HG03039 (cell line): ENCODE data around the gene TDRKH.

ENCODE experiments used
- ATAC-seq: cut with Tn5 transposase; IDR thresholded peaks from one replicate; pipeline ENCODE4 v1.9.1; 2021; ENCODE audit warnings: mild to moderate bottlenecking, moderate library complexity; ENCODE audit not compliant: unreplicated experiment

The TDRKH gene, protein sequence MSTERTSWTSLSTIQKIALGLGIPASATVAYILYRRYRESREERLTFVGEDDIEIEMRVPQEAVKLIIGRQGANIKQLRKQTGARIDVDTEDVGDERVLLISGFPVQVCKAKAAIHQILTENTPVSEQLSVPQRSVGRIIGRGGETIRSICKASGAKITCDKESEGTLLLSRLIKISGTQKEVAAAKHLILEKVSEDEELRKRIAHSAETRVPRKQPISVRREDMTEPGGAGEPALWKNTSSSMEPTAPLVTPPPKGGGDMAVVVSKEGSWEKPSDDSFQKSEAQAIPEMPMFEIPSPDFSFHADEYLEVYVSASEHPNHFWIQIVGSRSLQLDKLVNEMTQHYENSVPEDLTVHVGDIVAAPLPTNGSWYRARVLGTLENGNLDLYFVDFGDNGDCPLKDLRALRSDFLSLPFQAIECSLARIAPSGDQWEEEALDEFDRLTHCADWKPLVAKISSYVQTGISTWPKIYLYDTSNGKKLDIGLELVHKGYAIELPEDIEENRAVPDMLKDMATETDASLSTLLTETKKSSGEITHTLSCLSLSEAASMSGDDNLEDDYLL

DNA sequence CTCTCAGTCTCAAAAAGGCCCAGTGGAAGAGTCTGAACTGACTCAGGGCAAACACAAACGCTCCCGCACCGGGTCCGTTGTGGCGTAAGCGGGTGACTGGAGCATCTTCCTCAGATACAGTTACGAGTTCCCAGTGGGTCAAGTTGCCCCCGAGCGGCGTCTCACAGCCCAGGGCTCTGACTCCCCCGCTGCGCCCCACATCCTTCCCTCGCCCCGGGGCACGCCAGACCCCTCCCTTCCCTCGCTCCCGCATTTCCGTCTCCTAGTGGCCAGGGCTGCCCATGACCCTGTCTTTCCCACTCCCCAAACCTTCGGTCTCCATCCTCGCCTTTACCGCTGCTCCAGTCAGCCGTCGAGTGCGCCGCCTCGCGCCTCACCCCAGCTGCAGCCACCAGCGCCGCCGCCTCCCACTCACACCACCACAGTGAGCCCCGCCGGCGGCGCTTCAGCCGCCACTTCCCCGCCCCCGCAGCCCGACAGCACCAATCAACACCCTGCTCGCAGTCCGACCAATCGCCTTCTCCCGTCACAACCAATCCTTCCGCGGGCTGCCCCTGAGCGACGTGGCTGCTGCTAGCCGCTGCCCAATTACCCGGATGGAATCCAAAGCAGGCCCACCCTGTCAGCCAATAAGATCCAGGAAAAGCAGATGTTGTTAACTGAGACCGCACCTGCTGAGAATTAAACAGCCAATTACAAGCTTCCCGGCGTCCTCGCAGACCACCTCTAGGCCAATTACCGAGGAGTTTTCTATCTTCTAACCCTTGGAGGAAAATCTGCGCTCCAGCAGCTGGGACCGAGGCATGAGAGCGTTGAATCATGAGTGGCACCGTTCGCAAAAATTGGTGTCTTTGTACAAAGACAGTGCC is at the start of gene TDRKH:
TSS of gene TDRKH (minus strand) at position 430 of the 869 bp plus-strand sequence. CDS start 7,478 bp downstream, outside the sequence.
- peak; percentile 94 for ATAC-seq

DNA sequence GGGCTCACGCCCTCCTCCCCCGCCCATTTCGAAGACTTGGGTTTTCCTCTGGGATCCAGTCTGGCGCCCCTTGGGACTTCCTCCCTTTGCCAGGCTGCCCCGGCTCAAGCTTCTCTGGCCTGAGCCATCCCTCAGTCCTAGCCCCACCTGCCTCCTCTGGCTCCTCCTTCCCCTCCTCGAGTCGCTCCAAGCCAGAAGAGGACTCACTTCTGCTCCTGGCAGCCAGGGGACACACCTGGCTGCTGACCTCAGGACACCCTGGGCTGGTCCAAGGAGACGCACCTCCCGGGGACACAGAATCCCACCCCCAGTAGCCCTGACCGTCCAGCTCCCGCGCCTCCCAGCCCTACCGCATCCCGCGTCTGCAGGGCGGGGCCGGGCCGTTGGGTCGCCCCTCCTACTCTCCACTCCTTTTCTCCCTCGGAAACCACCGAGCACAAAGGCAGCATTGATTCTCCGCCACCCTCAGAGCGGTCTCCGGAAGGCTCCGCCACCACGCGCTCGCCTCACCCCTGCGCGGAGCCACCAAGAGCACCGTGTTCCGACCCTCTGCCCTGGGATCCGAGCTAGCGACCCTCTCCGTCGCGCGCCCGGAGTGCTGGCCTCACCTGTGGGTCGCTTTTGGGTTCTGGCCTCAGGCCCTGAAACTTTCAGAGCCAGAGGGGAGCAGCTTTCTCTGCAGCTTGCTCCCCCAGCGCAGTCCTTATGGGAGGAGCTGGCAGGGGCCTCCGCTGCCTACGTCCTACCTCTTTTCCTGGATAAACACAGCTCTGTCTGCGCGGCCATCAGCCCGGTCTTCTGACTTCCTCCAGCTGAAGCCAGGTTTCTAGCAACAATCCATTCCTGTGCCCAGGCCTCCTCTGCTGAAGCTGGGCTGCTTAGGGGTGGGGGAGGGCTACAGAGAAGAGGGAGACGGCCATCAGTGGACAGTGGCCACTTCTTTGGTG is 49.4 kb upstream of the TDRKH start, which contains the start of gene C2CD4D:
TSS of gene C2CD4D (minus strand) at position 364 of the 947 bp plus-strand sequence. CDS start 831 bp downstream, outside the sequence.
- no peak for ATAC-seq

DNA sequence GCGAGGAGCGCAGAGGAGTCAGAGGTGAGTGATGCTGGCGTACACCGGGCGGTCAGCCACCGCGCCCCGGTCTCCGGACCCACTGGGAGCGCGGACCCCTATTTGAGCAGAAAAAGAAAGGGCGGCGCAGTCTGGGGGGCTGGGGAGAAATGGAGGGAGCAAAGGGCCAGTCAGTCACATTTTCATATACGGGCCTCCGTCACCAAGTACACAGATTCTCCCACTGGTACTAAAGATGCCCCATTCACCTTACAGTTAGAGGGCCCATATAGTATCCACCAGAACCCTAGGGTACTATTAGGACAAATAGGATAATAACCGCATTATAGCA is 48.7 kb upstream of the TDRKH start:
- ATAC-seq, result no peak

DNA sequence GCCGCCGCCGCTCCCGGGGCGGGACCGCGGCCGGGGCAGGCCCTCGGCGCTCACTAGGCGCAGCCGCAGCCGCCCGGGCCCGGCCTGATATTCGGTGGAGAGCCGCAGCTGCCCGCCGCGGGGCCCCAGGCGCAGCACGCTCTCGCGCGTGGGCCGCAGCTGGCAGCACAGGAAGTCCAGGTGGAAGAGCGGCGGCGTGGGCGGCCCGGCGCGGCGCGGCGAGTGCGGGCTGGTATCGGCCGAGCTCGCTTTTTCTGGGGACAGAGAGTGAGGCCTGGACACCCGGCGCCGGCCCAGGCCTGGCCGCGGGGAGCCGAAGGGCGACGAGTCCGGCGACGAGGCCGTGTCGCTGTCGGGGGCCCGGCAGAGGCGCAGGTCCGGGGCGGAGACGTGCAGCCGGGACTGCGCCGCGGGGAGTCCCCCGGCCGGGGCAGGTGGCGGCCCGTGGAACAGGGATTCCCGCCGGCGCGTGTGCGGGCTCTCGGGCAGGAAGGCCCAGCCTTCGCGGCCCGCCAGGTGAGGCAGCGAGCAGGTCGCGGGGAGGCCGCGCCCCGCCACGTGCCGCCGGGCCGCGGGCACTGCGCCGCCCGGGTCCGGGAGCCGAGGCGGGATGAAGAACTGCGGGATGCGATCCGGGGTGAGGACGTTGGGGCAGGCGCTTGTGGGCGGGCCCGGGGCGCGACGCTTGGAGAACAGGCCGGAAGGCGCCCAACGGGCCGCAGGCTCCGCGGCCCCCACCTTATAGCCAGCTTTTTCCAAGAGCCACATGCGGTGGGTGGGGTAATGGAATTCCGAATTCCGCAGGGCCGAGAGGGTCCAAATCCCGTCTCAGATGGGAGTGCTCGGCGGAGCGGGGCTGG is 48.2 kb upstream of the TDRKH start:
- no peak for ATAC-seq

DNA sequence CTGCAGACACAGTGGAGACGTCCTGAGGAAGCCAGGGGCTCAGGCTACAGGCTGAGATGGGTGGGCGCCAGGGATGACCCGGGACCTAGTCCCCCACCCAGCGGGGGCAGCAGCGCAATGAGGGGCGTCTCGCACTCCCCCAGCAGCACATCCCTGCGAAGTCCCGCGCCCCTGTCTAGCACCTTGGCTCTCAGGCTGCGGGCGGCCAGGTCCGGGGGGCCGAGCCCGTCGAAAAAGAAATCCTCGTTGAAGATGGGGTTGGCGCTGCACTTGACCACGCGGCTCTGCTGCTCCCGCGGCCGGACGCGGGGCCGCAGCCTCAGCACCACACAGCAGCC is 47.6 kb upstream of the TDRKH start:
- ATAC-seq, result no peak

DNA sequence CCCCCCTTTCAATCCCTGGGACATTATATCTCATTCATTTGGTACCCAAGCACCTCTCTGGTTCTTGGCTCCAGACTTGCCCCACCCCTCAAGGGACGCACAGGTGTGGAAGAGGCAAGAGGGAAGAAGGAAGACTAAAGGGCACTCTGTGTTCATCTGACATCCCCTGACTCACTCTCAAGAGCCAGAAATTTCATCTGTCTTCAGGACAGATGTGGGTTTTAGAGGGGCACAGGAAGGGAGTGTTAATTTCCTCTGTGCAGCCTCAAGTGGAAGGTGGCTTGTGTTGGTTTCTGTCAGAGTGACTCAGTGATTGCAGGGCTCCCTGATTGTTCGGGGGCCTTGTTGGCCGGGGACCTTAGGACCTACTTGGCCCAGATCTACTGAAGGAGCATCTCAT is 46.9 kb upstream of the TDRKH start:
- ATAC-seq, result no peak

DNA sequence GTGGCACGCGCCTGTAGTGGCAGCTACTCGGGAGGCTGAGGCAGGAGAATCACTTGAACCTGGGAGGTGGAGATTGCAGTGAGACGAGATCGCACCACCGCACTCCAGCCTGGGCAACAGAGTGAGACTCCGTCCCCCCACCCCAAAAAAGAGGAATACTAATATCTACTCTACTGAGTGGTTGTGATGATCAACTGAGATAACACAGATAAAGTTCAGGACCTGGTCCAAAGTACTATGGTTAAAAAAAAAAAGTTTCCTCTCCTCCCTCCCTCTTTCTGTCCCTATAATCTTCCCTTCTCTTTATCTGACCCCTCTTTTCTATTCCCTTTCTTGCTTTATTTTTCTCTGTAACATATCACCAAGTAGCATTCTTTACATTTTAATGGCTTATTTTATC is 45.3 kb upstream of the TDRKH start:
- no peak for ATAC-seq

DNA sequence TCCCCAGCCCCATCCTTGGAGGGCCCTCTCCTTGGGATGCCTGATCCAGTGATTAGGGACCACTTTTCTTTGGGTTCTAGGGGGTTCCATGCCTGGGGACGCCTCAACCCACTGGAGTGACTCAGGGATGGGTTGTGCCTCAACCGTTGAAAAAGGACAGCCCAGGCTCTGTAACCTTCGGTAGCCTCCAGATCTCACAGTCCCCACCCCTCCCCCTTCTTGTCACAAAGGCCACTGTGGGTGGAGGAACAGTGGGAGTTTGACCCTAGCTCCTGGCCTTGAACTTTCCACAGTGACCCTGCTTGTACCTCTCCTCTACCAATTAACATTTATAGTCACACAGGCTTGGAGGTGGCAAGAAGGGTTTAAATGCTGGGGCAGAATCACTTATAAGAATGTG is 43.9 kb upstream of the TDRKH start:
- ATAC-seq, result no peak

DNA sequence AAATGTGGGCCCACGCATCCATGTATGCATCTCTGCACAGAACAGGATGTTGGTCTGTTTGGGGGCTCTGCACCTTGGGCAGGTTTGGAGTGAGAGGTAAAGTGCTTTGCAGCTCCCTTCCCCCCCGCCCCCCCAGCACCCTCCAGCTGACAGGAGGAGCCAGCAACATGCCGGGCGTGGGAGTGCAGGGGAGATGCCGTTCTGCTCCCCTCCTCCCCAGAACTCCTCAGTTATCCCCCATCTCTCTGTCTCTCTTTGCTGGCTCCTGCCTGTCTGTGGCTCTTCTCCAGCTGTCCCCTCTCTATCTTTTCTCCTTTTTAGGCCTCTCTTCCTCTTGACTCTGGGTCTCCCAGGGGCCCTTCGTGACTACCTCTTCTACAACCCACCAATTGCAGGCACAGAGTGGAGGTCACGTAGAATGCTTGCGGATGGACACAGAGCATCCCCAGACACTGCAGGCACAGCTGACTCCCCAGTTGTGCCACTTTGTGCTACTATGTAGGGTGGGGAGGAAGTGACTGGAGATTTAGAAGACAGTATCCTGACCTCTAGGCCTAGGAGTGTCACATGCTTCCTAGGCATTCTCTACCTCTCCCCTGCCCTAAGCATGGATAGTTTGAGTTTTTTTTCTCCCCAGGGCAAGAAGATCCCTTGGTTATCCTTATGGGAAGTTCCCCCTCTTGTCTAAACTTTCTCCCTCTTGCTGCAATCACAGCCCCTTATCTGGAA is 43.0 kb upstream of the TDRKH start:
- no peak for ATAC-seq

DNA sequence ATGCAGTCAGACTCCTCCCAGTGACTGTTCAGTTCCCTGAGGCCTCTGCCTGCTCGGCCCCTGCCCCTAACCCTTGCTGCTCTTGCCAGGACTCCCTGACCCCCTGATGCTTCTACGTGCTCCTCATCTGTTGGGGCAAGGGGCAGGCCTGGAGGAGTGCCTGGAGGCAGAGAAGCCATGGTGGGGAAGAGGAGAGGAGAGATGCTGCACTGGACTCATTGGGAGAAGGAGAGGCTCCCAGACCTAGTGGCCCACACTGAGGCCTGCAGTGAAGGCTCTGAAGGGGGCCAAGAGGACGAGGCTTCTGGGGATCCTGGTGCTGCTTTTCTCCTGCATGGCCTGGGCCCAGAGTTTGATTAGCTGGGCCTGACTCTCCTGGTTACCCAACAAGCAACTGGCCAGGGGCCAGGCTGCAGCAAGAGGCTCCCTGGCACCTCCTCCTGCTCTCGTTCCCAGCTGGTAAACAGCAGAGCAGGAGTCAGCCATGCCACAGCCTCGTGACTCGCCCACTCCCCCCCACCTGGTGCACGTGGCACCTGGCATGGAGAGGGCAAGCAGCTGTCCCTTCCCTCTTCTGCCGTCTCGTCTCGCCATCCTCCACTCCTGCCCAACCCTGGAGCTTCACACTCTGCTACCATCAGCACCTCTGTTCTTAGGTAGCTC is 42.1 kb upstream of the TDRKH start:
- no peak for ATAC-seq

DNA sequence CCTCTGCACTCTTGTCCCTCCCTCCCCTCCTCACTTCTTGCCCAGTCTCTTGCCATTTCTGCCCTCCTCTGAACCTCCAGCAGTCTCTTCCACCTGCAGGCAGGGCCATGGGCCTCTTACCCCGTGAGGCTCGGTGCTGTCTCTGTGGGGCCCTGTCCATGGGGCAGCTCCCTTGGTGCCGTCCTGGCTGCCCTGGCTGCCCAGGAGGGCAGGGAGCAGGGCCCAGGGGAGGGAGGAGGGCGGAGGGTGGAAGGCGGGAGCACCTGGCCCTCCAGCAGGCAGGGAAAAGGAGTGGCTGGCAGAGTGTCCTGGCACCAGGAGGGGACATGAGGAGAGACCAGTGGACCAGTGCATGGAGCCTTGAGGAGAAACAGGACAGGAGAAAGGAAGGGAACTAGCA is 41.3 kb upstream of the TDRKH start, which contains the start of gene RORC:
TSS of gene RORC (minus strand) at position 198 of the 400 bp plus-strand sequence. CDS start at position 160, 38 bp downstream.
- ATAC-seq, result no peak

DNA sequence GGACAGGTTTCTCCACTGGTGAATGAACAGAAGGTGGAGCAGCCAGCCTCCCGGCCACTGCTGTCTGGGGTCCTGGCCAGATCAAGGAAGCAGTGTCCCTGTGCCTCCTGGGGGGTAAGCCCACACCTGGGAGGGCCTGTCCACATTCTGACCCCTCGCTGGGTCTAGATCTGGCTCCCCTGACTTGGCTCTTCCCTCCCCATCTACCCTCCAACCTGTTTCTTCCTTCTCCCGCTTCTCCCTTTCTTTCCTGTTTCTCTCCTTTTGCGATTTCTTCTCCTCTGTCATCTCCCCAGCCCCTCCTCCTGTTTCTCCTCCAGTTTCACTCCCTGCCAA is 40.9 kb upstream of the TDRKH start:
- ATAC-seq, result no peak

DNA sequence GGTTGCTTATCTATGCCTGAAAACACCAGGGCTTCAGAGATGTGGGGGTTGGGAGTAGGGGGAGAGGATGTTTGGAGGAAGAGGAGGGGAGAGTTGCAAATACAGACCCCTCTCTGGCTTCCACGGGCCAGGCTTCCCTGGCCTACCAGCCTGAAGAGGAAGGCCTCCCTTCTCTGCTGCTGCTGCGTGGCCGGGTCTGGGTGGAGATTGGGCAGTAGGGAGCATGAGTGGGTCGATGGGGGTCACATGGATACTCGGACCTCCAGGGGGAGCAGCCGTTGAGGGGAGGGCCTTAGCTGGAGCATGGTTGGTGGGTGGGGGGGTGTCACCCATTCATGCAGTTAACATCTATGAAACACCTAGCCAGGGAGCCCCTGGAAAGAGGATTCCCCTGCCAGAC is 39.8 kb upstream of the TDRKH start:
- no peak for ATAC-seq

DNA sequence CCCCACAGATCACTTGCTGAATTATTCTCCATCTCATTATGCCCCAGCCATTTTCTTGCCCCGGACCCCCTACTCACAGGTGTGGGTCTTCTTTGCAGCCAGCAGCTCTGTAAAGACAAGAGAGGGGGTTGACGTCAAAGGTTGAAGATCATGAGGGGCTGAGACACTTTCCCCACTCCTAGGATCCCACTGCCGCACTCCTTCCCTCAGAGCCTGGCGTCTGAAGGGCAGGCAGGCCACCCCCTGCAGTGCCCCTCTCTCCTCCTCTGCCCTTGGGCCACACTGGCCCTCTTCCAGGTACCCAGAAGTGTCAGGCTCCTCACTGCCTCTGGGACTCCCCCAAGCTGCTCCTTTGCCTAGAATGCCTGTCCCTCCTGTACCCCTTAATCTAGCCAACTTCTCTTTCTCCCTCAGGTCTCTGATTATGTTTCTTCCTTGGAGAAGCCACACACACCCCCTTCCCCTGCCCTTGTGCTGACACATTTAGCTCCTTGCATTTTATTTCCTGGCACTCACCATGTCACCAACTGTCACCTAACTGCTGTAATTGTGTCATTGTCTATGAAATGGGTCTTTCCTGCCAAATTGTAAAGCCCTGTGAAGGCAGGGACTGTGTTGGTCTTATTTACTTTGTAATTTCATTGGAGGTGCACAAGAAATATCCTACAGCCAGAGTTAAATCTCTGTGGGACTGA is 39.2 kb upstream of the TDRKH start:
- no peak for ATAC-seq

DNA sequence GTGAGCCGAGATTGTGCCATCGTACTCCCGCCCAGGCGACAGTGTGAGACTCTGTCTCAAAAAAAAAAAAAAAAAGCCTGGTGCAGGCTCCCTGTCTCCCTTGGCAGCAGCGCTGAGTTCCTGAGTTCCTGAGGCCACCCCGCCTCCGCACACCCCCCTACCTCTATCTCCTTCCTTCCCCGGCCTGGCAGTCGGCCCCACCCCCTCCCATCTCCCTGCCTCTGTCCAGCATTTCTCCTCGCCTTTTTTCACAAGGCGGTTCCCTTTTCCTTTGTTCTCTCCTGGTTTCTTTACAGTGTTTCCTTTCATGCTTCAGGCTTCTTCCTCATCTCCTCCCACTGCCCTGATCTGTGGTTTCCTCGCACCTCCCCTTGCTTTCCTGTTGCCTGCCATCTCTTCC is 38.6 kb upstream of the TDRKH start:
- ATAC-seq, result no peak

DNA sequence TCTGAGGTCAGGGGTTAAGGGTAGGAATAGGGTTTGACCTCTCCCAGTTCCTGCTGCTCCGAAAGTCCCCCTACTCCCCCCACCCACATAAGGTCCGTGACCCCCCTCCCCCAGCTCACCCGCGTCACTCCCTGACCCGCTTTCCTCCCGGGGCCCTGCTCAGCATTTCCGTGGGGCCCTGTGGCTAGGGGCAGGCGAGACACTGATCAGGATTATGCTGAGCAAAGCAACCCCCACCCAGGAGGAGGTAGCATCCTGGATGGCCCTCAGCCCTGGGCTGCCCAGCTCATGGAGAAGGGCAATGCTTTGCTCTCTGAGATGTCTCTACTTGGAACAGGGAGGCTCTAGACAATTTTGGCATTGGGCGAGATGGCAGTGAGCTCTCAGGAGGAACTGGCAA is 37.6 kb upstream of the TDRKH start:
- ATAC-seq, result no peak

DNA sequence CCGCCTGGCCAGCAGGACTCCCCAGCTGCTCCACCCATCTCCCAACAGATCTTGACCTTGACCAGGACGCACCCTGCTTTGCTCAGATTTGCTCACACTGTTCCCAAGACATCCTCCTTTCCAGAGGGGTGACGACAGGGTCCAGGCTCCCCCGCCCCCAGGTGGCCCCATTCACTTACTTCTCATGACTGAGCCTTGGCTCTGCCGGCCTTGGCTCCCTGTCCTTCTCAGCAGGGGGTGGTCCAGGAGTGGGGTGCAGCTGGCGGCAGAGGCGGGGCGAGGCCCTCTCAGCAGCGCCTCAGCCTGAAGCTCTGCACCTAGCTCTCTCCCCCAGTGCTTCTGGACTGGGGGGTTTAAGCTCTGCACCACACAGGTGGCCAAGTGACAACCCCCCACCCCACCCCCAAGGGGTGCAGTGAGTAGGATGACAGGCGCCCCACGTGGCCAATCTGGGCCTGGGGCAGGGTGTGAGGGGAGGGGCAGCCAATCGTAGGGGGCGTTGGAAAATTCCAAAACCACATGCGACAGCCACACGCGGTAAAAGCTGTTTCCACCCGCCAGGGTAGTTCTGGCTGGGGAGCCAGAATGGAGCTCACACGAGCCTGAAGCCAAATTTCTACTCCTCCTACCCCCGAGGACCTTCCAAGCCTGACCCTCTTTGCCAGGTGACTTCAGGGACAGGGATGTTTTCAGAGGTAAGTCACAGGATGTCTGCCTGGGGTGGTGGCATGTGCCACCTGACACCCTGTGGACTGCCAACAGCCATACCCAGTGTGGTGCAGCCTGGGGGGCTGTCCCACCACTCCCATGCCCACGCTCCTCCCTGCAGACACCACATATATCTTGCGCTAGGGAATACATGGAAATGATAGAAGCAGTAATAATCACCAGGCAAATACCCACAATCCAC is 35.7 kb upstream of the TDRKH start:
- ATAC-seq, result no peak
